WI38 (cell line): ENCODE measurements around the gene TMEM134.

Source experiments
- H3K4me3 ChIP-seq: 2 replicates; pipeline ENCODE4 v1.5.1; 2011; ENCODE audit warnings: low read depth, mild to moderate bottlenecking, control low read depth, low read length
- TF ChIP-seq, protein P1 (sequence below): IDR thresholded peaks from 2 replicates; pipeline ENCODE4 v1.5.1; 2012; ENCODE audit warnings: low read depth, mild to moderate bottlenecking, control low read depth, low read length

TMEM134 gene

DNA sequence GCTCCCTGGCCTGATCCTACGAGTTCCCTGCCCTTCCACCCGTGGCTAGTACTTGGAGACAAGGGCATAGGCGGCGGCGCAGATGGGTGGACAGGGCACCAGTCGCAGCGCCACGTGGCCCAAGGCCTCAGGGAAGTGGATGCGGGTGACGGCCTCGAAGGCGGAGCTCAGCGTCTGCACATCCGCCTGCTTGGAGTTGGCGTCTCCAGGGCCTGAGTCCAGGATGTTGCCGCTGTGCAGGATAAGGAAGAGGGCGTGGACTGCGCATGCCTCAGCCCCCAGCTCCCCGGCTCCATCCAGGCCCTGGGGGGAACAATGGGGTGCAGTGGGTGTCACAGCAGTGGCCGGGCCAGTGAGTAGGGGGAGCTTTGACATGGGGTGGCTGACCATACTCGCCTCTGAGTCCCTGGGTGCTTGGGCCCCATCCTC is 29.5 kb upstream of the TMEM134 start:
- no peak overlapping the region for H3K4me3 ChIP-seq
- TF ChIP-seq, protein P1, sequence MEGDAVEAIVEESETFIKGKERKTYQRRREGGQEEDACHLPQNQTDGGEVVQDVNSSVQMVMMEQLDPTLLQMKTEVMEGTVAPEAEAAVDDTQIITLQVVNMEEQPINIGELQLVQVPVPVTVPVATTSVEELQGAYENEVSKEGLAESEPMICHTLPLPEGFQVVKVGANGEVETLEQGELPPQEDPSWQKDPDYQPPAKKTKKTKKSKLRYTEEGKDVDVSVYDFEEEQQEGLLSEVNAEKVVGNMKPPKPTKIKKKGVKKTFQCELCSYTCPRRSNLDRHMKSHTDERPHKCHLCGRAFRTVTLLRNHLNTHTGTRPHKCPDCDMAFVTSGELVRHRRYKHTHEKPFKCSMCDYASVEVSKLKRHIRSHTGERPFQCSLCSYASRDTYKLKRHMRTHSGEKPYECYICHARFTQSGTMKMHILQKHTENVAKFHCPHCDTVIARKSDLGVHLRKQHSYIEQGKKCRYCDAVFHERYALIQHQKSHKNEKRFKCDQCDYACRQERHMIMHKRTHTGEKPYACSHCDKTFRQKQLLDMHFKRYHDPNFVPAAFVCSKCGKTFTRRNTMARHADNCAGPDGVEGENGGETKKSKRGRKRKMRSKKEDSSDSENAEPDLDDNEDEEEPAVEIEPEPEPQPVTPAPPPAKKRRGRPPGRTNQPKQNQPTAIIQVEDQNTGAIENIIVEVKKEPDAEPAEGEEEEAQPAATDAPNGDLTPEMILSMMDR, result no peak

- TF ChIP-seq, protein P1, result no peak
- H3K4me3 ChIP-seq, result no peak overlapping the region
These were observed 28.7 kb upstream of the TMEM134 start for GRCh38 chr11:67497656-67498291.

DNA sequence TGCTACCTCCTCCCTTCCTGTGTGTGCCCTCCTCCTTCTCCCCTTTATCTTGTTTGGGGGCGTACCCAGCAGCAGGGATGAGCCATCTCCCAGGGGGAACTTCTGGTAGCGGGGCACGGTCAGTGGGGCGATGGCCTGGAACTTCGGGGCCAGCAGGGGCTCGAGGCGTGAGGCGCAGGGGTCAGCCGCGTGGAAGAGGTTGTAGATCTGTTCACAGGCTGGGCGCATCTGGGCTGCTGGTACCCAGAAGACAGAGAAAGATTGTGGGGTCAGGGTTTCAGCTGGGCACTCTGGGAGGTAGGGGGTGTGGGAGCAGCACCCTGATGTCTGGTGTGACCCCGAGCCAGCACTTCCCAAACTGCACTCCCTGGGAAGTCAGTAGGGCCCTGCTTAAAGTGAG is 27.1 kb upstream of the TMEM134 start:
- TF ChIP-seq, protein P1, result no peak
- no peak overlapping the region for H3K4me3 ChIP-seq

DNA sequence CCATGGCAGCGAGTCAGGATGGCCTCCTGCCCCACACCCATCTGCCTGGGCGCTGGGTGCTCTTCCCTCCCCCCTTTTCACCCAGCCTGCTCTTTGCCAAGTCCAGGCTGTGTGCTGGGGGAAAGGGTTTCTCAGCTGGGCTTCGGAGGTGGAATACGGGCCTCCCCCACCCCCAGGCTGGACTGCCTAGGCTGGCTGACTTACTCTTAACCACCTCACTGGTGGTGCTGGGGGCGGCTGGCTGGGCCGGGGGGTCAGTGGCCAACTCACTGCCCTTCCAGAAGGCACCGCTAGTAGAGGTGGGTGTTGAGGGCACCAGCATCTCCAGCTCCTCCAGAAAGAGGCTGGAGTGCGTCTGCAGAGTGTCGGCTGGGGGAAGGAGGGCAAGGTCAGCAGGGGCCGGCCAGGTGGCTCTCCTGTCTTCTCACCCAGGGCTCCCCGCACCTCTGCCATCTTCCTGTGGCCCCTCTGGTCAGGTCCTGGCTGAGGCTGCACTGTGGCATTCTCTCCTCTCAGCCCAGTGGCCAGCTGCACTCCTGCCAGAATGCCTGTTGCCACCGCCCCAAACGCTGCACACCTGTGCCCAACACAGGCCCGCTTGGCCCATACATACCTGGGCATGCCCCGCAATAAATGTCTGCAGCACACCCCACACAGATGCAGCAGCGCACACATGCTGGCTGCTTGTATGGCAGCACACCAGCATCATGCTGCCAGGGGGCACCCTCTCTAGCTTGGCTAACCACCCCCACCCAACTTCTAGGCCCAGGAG is 26.4 kb upstream of the TMEM134 start:
- TF ChIP-seq, protein P1, result no peak
- no peak overlapping the region for H3K4me3 ChIP-seq

DNA sequence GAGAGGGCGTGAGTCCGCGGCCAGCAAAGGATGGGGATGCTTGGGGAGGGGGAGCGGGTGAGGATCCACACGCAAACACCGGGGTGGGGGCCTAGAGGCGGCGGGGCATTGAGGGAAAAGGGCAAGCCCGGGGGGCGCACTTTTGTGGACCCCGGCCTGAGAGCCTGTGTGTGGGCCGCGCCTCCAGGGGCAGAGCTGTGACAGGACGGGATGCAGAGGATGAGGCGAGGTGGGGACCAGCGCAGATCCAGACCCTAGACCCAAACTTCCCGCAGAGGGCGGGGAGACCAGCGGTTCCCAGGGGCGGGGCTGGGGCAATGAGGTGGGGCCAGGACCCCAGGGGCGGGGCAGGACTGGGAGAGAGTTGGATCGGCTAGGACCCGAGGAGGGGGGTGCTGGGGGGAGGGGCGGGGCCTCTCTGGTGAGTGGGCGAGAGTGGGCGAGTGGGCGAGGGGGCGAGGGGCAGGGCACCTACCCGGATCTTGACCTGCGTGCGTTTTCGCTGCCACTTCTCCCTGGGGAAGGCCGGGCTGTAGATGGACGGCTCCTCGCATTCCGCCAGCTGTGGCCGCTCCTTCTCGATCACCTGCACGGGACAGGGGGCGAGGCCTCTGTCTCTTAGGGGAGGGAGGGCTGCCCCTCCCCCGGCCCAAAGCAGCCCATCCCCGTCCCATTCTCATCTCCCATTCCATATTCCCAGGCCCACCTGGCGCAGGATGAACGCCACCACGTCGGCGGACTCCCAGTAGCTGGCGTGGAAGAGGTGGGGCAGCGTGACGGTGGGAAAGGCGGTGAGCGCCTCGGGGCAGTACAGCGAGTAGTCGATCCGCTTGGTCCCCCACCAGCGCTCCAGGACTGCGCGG is 25.6 kb upstream of the TMEM134 start:
- TF ChIP-seq, protein P1, result no peak
- no peak overlapping the region for H3K4me3 ChIP-seq

GRCh38 chr11:67493548-67494370 is 24.7 kb upstream of the TMEM134 start:
- TF ChIP-seq, protein P1, result no peak
- no peak overlapping the region for H3K4me3 ChIP-seq
